GM19324 (cell line): Measurements from ENCODE around the gene KRT71.

Experiments
- ATAC-seq: cut with Tn5 transposase; IDR thresholded peaks from one replicate; pipeline ENCODE4 v1.9.1; 2021; ENCODE audit warnings: mild to moderate bottlenecking, moderate library complexity; ENCODE audit not compliant: unreplicated experiment, low FRiP score

Gene KRT71

GRCh38 chr12:52577316-52577715 lies 24.4 kb upstream of the KRT71 start:
- ATAC-seq, result no peak

GRCh38 chr12:52575948-52576347 lies 23.0 kb upstream of the KRT71 start:
- no peak for ATAC-seq

GRCh38 chr12:52575256-52575655 lies 22.3 kb upstream of the KRT71 start:
- no peak for ATAC-seq

- ATAC-seq, result no peak
These were observed 20.8 kb upstream of the KRT71 start, which contains the start of gene KRT74 for GRCh38 chr12:52573743-52574142. Gene KRT74 (minus strand): TSS chr12:52573843. CDS start chr12:52573777, 66 bp downstream.

- no peak for ATAC-seq
These were observed 20.4 kb upstream of the KRT71 start for GRCh38 chr12:52573306-52573705.

GRCh38 chr12:52570511-52570910 lies 17.6 kb upstream of the KRT71 start:
- no peak for ATAC-seq

- no peak for ATAC-seq
These were observed 15.2 kb upstream of the KRT71 start for GRCh38 chr12:52568111-52568510.

- no peak for ATAC-seq
These were observed 13.9 kb upstream of the KRT71 start for GRCh38 chr12:52566847-52567291.

- ATAC-seq, result no peak
These were observed 11.6 kb upstream of the KRT71 start for GRCh38 chr12:52564582-52564981.

GRCh38 chr12:52561880-52562449 lies 9.0 kb upstream of the KRT71 start:
- ATAC-seq, result no peak

GRCh38 chr12:52559979-52560378 lies 7.0 kb upstream of the KRT71 start:
- ATAC-seq, result no peak

GRCh38 chr12:52558781-52559445 lies 6.0 kb upstream of the KRT71 start:
- ATAC-seq, result no peak

GRCh38 chr12:52557476-52557875 lies 4.5 kb upstream of the KRT71 start:
- no peak for ATAC-seq

- no peak for ATAC-seq
These were observed 2.6 kb upstream of the KRT71 start for GRCh38 chr12:52555577-52555976.

- no peak for ATAC-seq
These were observed 890 bp downstream of the KRT71 start for GRCh38 chr12:52552055-52552454.

GRCh38 chr12:52551216-52551865 lies 1.6 kb downstream of the KRT71 start:
- ATAC-seq, result no peak

- no peak for ATAC-seq
These were observed 6.8 kb downstream of the KRT71 start for GRCh38 chr12:52546126-52546525.

GRCh38 chr12:52543985-52544883 lies 8.7 kb downstream of the KRT71 start:
- no peak for ATAC-seq

GRCh38 chr12:52542785-52543318 lies 10.1 kb downstream of the KRT71 start:
- ATAC-seq, result no peak

GRCh38 chr12:52542157-52542556 lies 10.8 kb downstream of the KRT71 start:
- ATAC-seq, result no peak

GRCh38 chr12:52541709-52542108 lies 11.2 kb downstream of the KRT71 start:
- ATAC-seq, result no peak
